Keratinocyte (primary cell): Measurements from ENCODE around the gene PIGX.

ENCODE experiments used
- EZH2 ChIP-seq: IDR thresholded peaks from one replicate; pipeline ENCODE4 v1.6.1; 2012; ENCODE audit warnings: inconsistent platforms, mild to moderate bottlenecking, low read length, moderate library complexity
- TF ChIP-seq, protein P1 (sequence below), 3 experiments: IDR thresholded peaks in 1 of 3; conservative IDR thresholded peaks in 1 of 3; optimal IDR thresholded peaks in 1 of 3; 2 replicates in 2 of 3; 3 replicates in 1 of 3; pipeline versions ENCODE3 to v1.5.1; 2011; ENCODE audit warnings: low read length in 3 of 3, mild to moderate bottlenecking in 3 of 3, moderate library complexity in 2 of 3, control low read depth in 1 of 3, inconsistent platforms in 1 of 3; ENCODE audit not compliant: insufficient read depth in 2 of 3; ENCODE audit errors: extremely low read depth in 1 of 3

DNA sequence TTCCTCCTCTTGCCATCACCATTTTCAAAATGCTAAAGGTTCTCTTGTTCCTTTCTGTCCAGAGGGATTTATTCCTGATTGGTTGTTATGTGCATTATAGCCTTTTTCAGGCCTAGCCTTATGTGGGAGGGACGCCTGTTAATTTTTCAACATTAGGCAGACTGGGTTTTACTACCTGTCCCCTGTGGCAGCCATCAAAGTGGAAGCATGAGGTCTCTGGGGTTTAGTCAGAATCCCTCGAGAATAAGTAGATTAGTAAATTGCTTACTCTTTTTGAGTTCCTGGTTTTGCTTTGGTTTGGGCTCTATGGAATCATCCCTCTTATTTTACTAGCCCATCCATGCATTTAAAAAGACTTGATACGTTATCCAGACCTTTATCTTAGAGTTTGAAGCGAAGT lies 59.9 kb downstream of the PIGX start:
- no peak for TF ChIP-seq EZH2
- TF ChIP-seq, protein P1, sequence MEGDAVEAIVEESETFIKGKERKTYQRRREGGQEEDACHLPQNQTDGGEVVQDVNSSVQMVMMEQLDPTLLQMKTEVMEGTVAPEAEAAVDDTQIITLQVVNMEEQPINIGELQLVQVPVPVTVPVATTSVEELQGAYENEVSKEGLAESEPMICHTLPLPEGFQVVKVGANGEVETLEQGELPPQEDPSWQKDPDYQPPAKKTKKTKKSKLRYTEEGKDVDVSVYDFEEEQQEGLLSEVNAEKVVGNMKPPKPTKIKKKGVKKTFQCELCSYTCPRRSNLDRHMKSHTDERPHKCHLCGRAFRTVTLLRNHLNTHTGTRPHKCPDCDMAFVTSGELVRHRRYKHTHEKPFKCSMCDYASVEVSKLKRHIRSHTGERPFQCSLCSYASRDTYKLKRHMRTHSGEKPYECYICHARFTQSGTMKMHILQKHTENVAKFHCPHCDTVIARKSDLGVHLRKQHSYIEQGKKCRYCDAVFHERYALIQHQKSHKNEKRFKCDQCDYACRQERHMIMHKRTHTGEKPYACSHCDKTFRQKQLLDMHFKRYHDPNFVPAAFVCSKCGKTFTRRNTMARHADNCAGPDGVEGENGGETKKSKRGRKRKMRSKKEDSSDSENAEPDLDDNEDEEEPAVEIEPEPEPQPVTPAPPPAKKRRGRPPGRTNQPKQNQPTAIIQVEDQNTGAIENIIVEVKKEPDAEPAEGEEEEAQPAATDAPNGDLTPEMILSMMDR (optimal IDR thresholded peaks at IDR 0.05 in 1 of 3, IDR thresholded peaks at IDR 0.05 in 1 of 3, conservative IDR thresholded peaks at IDR 0.05 in 1 of 3; ENCODE audit: extremely low read depth in 1 of 3, insufficient read depth in 2 of 3, low read length in 3 of 3), result no peak
